Measurements from ENCODE around the gene KCNJ12. TPM values are rescaled to one million over a fixed set of nuclear protein-coding genes. Genes with fewer than 3 reads are reported as not detected.

Gene KCNJ12
- total RNA-seq, 2 donors from 2014 or later: not detected

GRCh38 chr17:21363776-21364642 lies 12.1 kb upstream of the KCNJ12 start:
- no peak for ATAC-seq (replicated peaks in 1 of 2)
- no peak overlapping the region for H3K27ac Mint-ChIP-seq
- no peaks in the 10 kb centered on the region for H3K36me3 Mint-ChIP-seq (ENCODE audit: insufficient read depth in 2 of 2)
- no peak overlapping the region for H3K4me3 Mint-ChIP-seq
- no peaks in the 10 kb centered on the region for H3K9me3 Mint-ChIP-seq
- DNase-seq: no peak
- H3K4me1 Mint-ChIP-seq (ENCODE audit: low read depth): peaks cover 4% of the 10 kb centered on the region
- H3K27me3 Mint-ChIP-seq (ENCODE audit: low read depth): no peaks in the 10 kb centered on the region

- Mint-ChIP-seq H3K4me3 (no peak overlapping the region), H3K27me3 (ENCODE audit: low read depth) (no peaks in the 10 kb centered on the region), H3K4me1 (ENCODE audit: low read depth) (peaks cover 4% of the 10 kb centered on the region), H3K9me3 (no peaks in the 10 kb centered on the region), H3K27ac (no peak overlapping the region), H3K36me3 (ENCODE audit: insufficient read depth in 2 of 2) (no peaks in the 10 kb centered on the region)
- no peak for DNase-seq
- no peak for ATAC-seq (replicated peaks in 1 of 2)
Observed at GRCh38 chr17:21365016-21365415, 11.1 kb upstream of the KCNJ12 start.

- no peaks in the 10 kb centered on the region for H3K36me3 Mint-ChIP-seq (ENCODE audit: insufficient read depth in 2 of 2)
- peak overlapping the region; percentile 43 for H3K27ac Mint-ChIP-seq
- peak in 1 of 2 donors; percentile 33 for ATAC-seq (replicated peaks in 1 of 2)
- H3K4me3 Mint-ChIP-seq: no peak overlapping the region
- no peaks in the 10 kb centered on the region for H3K9me3 Mint-ChIP-seq
- no peak for DNase-seq
- no peaks in the 10 kb centered on the region for H3K27me3 Mint-ChIP-seq (ENCODE audit: low read depth)
- peaks cover 4% of the 10 kb centered on the region for H3K4me1 Mint-ChIP-seq (ENCODE audit: low read depth)
Observed at GRCh38 chr17:21368545-21369246, 7.5 kb upstream of the KCNJ12 start.

DNA sequence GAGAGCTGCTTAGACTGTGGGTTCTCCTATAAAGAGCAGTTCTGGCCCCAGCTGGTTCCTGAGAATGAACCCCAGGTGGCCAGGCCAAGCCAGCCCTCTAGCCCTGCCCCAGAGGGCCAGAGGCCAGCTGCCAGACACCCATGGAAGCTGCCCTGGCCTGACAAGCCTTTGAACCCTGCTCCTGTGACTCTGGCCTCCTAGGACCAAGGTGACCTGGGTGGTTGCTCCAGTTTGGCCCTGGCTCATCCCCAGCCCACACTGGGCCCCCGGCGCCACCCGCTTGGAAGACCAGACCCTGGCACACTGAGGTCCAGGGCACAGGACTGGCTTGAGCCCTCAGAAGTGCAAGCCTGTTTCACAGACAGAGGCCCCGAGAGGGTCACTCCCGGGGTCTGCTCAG lies 6.8 kb upstream of the KCNJ12 start:
- DNase-seq (no peak), ATAC-seq (replicated peaks in 1 of 2) (no peak)
- Mint-ChIP-seq H3K36me3 (ENCODE audit: insufficient read depth in 2 of 2) (no peaks in the 10 kb centered on the region), H3K4me3 (no peak overlapping the region), H3K9me3 (no peaks in the 10 kb centered on the region), H3K27me3 (ENCODE audit: low read depth) (no peaks in the 10 kb centered on the region), H3K4me1 (ENCODE audit: low read depth) (peaks cover 4% of the 10 kb centered on the region), H3K27ac (no peak overlapping the region)

- H3K4me3 Mint-ChIP-seq: no peak overlapping the region
- no peak for ATAC-seq (replicated peaks in 1 of 2)
- peaks cover 5% of the 10 kb centered on the region for H3K27me3 Mint-ChIP-seq (ENCODE audit: low read depth)
- H3K36me3 Mint-ChIP-seq (ENCODE audit: insufficient read depth in 2 of 2): no peaks in the 10 kb centered on the region
- no peak for DNase-seq
- no peaks in the 10 kb centered on the region for H3K9me3 Mint-ChIP-seq
- H3K27ac Mint-ChIP-seq: no peak overlapping the region
- peaks cover 4% of the 10 kb centered on the region for H3K4me1 Mint-ChIP-seq (ENCODE audit: low read depth)
Observed at GRCh38 chr17:21370430-21370829, 5.7 kb upstream of the KCNJ12 start.

GRCh38 chr17:21371511-21372081 lies 4.6 kb upstream of the KCNJ12 start:
- Mint-ChIP-seq H3K36me3 (ENCODE audit: insufficient read depth in 2 of 2) (no peaks in the 10 kb centered on the region), H3K4me3 (no peak overlapping the region), H3K4me1 (ENCODE audit: low read depth) (peaks cover 4% of the 10 kb centered on the region), H3K27me3 (ENCODE audit: low read depth) (peaks cover 11% of the 10 kb centered on the region), H3K27ac (no peak overlapping the region), H3K9me3 (no peaks in the 10 kb centered on the region)
- DNase-seq (no peak), ATAC-seq (replicated peaks in 1 of 2) (no peak)

DNA sequence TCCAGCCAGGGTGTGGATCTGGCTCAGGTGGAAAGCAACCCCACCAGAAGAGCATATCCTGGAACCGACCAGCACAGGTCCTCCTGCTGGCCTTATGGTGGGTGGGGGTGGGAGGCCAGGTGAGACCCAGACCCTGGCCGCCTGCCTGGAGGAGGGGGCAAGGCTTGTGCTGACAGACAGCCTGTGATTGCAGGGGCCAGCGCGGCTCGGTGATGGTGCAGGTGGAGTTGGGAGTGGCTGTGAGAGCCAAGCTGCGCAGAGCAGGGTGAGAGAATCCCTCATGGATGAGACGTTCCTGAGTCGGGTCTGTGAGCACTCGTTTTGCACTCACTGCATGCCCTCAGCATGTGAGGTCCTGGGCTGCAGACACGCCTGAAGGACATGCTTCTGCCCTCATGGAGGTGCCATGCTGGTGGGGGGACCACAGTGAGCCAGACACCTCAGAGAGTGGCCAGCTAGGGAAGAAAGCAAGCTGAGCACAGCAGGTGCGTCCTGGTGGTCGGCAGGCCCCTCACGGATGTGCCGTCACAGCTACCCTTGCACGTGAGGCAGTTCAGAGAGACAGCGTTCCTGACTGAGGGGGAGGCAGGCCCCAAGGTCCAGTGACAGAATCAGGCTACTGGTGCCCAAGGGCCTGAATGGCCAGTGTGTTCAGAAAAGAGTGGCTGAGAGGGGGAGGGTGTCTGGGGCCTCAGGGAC lies 3.8 kb upstream of the KCNJ12 start:
- Mint-ChIP-seq H3K27ac (no peak overlapping the region), H3K27me3 (ENCODE audit: low read depth) (peaks cover 11% of the 10 kb centered on the region)
- DNase-seq: no peak

DNA sequence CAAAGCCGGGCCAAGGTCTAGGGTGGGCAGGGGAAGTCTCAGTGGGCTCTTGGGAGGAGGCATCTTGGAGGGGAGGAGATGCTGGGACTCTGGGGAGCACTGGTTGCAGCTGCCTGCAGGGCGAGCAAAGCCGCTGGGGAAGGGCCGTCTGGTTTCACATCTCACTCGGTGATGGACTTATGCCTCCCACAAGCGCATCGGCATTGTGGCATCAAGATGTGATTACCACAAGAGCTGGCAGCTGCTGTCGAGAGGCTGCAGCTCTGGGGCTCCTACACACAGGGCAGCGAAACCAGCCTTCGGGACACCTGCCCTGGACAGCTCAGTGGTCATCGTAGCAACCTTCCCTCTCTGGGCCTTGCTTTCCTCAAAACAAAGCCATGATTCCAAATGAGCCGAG lies 3.1 kb upstream of the KCNJ12 start:
- ATAC-seq (replicated peaks in 1 of 2) (no peak), DNase-seq (no peak)
- H3K9me3 Mint-ChIP-seq: no peaks in the 10 kb centered on the region
- H3K4me1 Mint-ChIP-seq (ENCODE audit: low read depth): peaks cover 4% of the 10 kb centered on the region
- H3K4me3 Mint-ChIP-seq: no peak overlapping the region
- peaks cover 11% of the 10 kb centered on the region for H3K27me3 Mint-ChIP-seq (ENCODE audit: low read depth)
- H3K36me3 Mint-ChIP-seq (ENCODE audit: insufficient read depth in 2 of 2): no peaks in the 10 kb centered on the region
- H3K27ac Mint-ChIP-seq: no peak overlapping the region

More for the DNA sequence above, 3.8 kb upstream of the KCNJ12 start:
- H3K36me3 Mint-ChIP-seq (ENCODE audit: insufficient read depth in 2 of 2): no peaks in the 10 kb centered on the region
- no peak for ATAC-seq (replicated peaks in 1 of 2)
- no peaks in the 10 kb centered on the region for H3K9me3 Mint-ChIP-seq
- peaks cover 4% of the 10 kb centered on the region for H3K4me1 Mint-ChIP-seq (ENCODE audit: low read depth)
- no peak overlapping the region for H3K4me3 Mint-ChIP-seq

DNA sequence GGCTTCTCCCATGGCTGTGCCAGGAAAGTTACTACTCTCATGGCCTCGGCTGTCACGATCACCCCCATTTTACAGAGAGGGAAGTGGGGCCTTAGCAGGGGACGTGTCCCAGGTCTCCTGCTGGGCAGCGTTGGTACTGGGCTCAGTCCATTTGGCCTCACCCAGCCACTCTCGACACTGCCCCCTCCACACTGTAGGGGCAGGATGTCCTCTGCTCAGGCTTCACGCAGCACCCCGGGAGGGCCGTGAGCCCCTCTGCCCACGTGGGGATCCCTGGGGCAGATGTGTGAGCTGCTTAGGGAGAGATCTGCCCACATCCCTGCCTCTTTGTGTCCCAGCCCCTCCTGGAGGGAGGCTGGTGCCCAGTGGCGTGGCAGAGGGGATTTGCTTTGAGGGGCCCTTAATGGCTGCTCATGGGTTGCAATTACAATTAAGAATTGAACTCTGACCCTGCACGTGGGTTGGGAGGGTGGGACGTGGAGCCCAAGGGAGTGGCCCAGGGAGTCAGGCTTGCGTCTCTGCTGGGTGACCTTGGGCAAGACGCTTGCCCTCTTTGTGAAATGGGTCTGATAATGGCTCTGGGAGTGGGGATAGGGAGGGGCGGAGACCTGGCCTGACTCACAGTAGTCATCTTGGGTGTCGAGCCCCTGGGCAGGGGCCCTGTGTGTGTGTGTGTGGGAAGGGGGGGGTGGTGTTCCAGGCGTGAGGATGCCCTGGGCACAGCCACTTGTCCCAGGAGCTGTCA lies 2.3 kb upstream of the KCNJ12 start:
- H3K36me3 Mint-ChIP-seq (ENCODE audit: insufficient read depth in 2 of 2): no peaks in the 10 kb centered on the region
- no peaks in the 10 kb centered on the region for H3K4me1 Mint-ChIP-seq (ENCODE audit: low read depth)
- ATAC-seq (replicated peaks in 1 of 2) (no peak), DNase-seq (no peak)
- no peak overlapping the region for H3K27ac Mint-ChIP-seq
- H3K4me3 Mint-ChIP-seq: no peak overlapping the region
- peaks cover 11% of the 10 kb centered on the region for H3K27me3 Mint-ChIP-seq (ENCODE audit: low read depth)
- H3K9me3 Mint-ChIP-seq: no peaks in the 10 kb centered on the region

GRCh38 chr17:21374441-21375161 lies 1.6 kb upstream of the KCNJ12 start:
- Mint-ChIP-seq H3K4me1 (ENCODE audit: low read depth) (no peaks in the 10 kb centered on the region), H3K27ac (no peak overlapping the region), H3K27me3 (ENCODE audit: low read depth) (peaks cover 11% of the 10 kb centered on the region), H3K9me3 (no peaks in the 10 kb centered on the region), H3K36me3 (ENCODE audit: insufficient read depth in 2 of 2) (no peaks in the 10 kb centered on the region), H3K4me3 (no peak overlapping the region)
- ATAC-seq (replicated peaks in 1 of 2) (no peak), DNase-seq (no peak)

- Mint-ChIP-seq H3K36me3 (ENCODE audit: insufficient read depth in 2 of 2) (no peaks in the 10 kb centered on the region), H3K9me3 (no peaks in the 10 kb centered on the region), H3K4me3 (peak overlapping the region in 1 of 2 donors; percentile 36), H3K27me3 (ENCODE audit: low read depth) (peaks cover 11% of the 10 kb centered on the region), H3K4me1 (ENCODE audit: low read depth) (no peaks in the 10 kb centered on the region), H3K27ac (no peak overlapping the region)
- DNase-seq: no peak
- no peak for ATAC-seq (replicated peaks in 1 of 2)
Observed at GRCh38 chr17:21375162-21375560, 996 bp upstream of the KCNJ12 start.

DNA sequence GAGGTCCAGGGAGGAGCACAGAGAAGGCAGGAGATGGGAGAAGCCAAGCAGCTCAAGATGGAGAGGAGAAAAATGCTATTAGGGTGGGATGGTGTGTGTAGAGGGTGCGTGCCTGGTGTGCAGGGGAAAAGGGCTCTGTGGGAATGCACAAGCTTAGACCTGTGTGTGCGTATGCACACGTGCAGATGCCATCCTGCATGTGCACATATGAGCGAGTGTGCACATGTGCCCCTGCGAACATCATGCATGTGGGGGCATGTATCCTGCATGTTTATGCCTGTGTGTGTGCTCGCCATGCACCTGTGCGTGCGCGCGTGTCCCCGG lies 438 bp upstream of the KCNJ12 start:
- H3K4me3 Mint-ChIP-seq: peak overlapping the region in 1 of 2 donors; percentile 54
- H3K27me3 Mint-ChIP-seq (ENCODE audit: low read depth): peaks cover 11% of the 10 kb centered on the region

More for the DNA sequence above, 438 bp upstream of the KCNJ12 start:
- Mint-ChIP-seq H3K4me1 (ENCODE audit: low read depth) (no peaks in the 10 kb centered on the region), H3K27ac (no peak overlapping the region), H3K36me3 (ENCODE audit: insufficient read depth in 2 of 2) (no peaks in the 10 kb centered on the region), H3K9me3 (no peaks in the 10 kb centered on the region)
- DNase-seq (no peak), ATAC-seq (replicated peaks in 1 of 2) (no peak)
